Vagina (tissue), 2 donors: Measurements from ENCODE around the gene PIGM.

ENCODE experiments used
- CTCF ChIP-seq, 3 experiments: fragments of 450-650 bp in 2 of 3; fragments of 200-600 bp in 1 of 3; sonication (generic) in 1 of 3; IDR thresholded peaks; one replicate each; pipeline ENCODE4 v1.5.1; 2017 to 2019; ENCODE audit warnings: antibody characterized with exemption in 3 of 3, mild to moderate bottlenecking in 2 of 3, moderate library complexity in 2 of 3
- POLR2A ChIP-seq, 2 donors: fragments of 450-650 bp; IDR thresholded peaks; one replicate each; pipeline ENCODE4 v1.6.1; 2017; ENCODE audit warnings: antibody characterized with exemption in 2 of 2, mild to moderate bottlenecking in 2 of 2, moderate library complexity in 2 of 2

- TF ChIP-seq POLR2A (IDR thresholded peaks at IDR 0.05) (no peak), CTCF (IDR thresholded peaks at IDR 0.05) (no peak)
These were observed 46.3 kb downstream of the PIGM start for GRCh38 chr1:159985473-159985872.
